ENCODE results near the gene MACF1. TPM values are rescaled to one million over a fixed set of nuclear protein-coding genes. Genes with fewer than 3 reads are reported as not detected.

MACF1 gene
- total RNA-seq, 1 experiment from 2014 or later: 190 TPM

DNA sequence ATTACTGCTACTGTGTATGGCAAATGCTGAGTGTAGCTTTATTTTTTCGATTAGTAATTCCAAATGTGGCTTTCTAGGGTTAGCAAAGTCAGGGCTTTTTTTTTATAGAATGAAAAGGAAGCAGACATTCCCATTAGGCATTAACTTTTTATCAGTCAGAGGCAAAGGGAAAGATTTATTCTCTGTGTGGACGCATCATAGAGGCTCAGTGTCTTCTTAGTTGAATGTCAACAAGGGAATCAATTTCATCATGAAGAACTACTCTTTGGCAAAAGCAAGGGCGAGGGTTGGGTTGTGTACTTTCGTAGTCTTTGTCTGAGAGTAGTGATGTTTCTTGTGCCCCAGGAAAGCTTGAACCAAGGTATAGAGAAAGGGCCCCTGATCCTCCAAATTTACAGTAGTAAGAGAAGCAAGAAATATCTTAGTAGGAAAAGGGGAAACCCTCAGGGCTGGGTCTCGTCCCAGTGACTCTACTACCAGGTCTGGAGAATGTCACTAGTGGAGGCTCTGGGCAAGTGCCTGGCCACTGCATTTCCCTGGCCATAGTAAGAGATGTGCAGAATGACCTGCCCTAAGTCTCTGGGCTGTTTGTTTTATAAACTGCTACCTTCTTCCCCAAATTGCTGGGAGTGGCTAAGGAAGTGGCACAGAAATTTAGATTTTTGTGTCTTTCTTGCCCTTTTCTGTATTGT, 30.0 kb upstream of the MACF1 start:
- Mint-ChIP-seq H3K36me3 (ENCODE audit: insufficient read depth in 1 of 3, low read depth in 3 of 3) (no peaks in the 10 kb centered on the region), H3K27ac (peak overlapping the region; percentile 58 to 98 (median 89)), H3K9me3 (no peaks in the 10 kb centered on the region), H3K4me3 (no peak overlapping the region), H3K27me3 (ENCODE audit: low read depth) (no peaks in the 10 kb centered on the region), H3K4me1 (peaks cover 80 to 82% of the 10 kb centered on the region in 2 experiments)
- Histone ChIP-seq H3K4ac (ENCODE audit: low read depth, low read length) (no peak overlapping the region), H2AFZ (ENCODE audit: low read length) (no peak overlapping the region), H2BK120ac (ENCODE audit: low read depth, low read length, poor library complexity, severe bottlenecking) (no peak overlapping the region), H3K4me2 (ENCODE audit: insufficient read depth, insufficient read length, low read length) (no peak overlapping the region), H3K79me2 (ENCODE audit: insufficient read depth, low read length) (peaks cover 31% of the 10 kb centered on the region; the same call in 1 of the 2 replicates), H3K9me3 (ENCODE audit: control insufficient read depth, low read depth, low read length) (no peaks in the 10 kb centered on the region), H2BK5ac (ENCODE audit: insufficient read length, low read length) (no peak overlapping the region), H3K4me1 (ENCODE audit: insufficient read depth, low read length) (peaks cover 10% of the 10 kb centered on the region; the same call in 1 of the 2 replicates), H3K23me2 (ENCODE audit: insufficient read length, low read depth, low read length, poor library complexity, severe bottlenecking) (no peaks in the 10 kb centered on the region), H3K27me3 (ENCODE audit: insufficient read depth, low read length) (no peaks in the 10 kb centered on the region), H3K56ac (ENCODE audit: insufficient read length, low read depth, low read length) (no peak overlapping the region), H3K18ac (ENCODE audit: insufficient read length, low read depth, low read length) (no peak overlapping the region), H2BK15ac (ENCODE audit: low read depth, low read length) (no peak overlapping the region), H4K5ac (ENCODE audit: insufficient read length, low read depth, low read length) (no peak overlapping the region), H2AK5ac (ENCODE audit: insufficient read length, low read length) (no peak overlapping the region), H3T11ph (ENCODE audit: low read length) (no peak overlapping the region), H3K79me1 (ENCODE audit: insufficient read depth, low read depth, low read length, poor library complexity, severe bottlenecking) (peaks cover 3% of the 10 kb centered on the region), H3K27ac (ENCODE audit: insufficient read length, low read depth, low read length) (no peak overlapping the region), H4K8ac (replicated peaks; ENCODE audit: insufficient read length, low read depth, low read length) (no peak overlapping the region), H3K9ac (ENCODE audit: extremely low read depth, insufficient read length, low read length) (no peak overlapping the region), H3K23ac (ENCODE audit: insufficient read length, low read depth, low read length) (no peak overlapping the region), H4K91ac (ENCODE audit: insufficient read length, low read depth, low read length) (no peak overlapping the region), H2BK12ac (ENCODE audit: insufficient read length, low read depth, low read length) (no peak overlapping the region), H2BK20ac (ENCODE audit: low read depth, low read length, poor library complexity, severe bottlenecking) (no peak overlapping the region), H3K14ac (ENCODE audit: insufficient read depth, low read length) (no peak overlapping the region), H4K20me1 (ENCODE audit: control insufficient read depth, insufficient read depth, insufficient read length) (no peaks in the 10 kb centered on the region)
- DNase-seq: no peak
- no CpG with 5 or more reads among the region's 5 CpGs for WGBS (ENCODE audit: extremely low coverage, insufficient read length, low lambda C conversion rate)
- TF ChIP-seq CTCF (conservative IDR thresholded peaks at IDR 0.05): no peak
